Natural killer cell (primary cell): ENCODE results near the gene OR56A5. TPM values are rescaled to one million over a fixed set of nuclear protein-coding genes. Genes with fewer than 3 reads are reported as not detected.

Source experiments
- ATAC-seq, 3 donors: fragments of 150-1000 bp in 2 of 3; fragments of 200-7000 bp in 1 of 3; cut with Tn5 transposase; 1 replicate in 1 of 3; 2 replicates in 2 of 3; pipeline ENCODE4 v1.10.0; 2021; ENCODE audit warnings: mild to moderate bottlenecking in 2 of 3, moderate library complexity in 2 of 3
- DNase-seq, 2 donors: peaks; one replicate each; pipeline versions ENCODE4 v3.0.0 to v3.0.0-alpha.2; 2013 to 2021; ENCODE audit warnings: mixed read lengths in 1 of 2
- H3K27ac ChIP-seq: one replicate; pipeline ENCODE4 v1.5.1; 2013; ENCODE audit warnings: mild to moderate bottlenecking, low read length
- H3K27me3 ChIP-seq: one replicate; pipeline ENCODE4 v1.6.1; 2013; ENCODE audit warnings: low read length; ENCODE audit not compliant: control insufficient read depth, insufficient read depth
- H3K36me3 ChIP-seq: one replicate; pipeline ENCODE4 v1.6.1; 2013; ENCODE audit warnings: low read length; ENCODE audit not compliant: control insufficient read depth, insufficient read depth
- H3K4me1 ChIP-seq: one replicate; pipeline ENCODE4 v1.6.1; 2013; ENCODE audit warnings: low read length; ENCODE audit not compliant: control insufficient read depth, insufficient read depth
- H3K4me3 ChIP-seq: one replicate; pipeline ENCODE4 v1.5.1; 2013; ENCODE audit warnings: low read length
- H3K9me3 ChIP-seq: one replicate; pipeline ENCODE4 v1.6.1; 2013; ENCODE audit warnings: low read length; ENCODE audit not compliant: control insufficient read depth, insufficient read depth
- H3K27ac Mint-ChIP-seq, 2 donors: one replicate each; pipeline ENCODE4 v1.8.0; 2022; ENCODE audit warnings: mild to moderate bottlenecking in 2 of 2, mixed read lengths in 2 of 2, moderate library complexity in 1 of 2
- H3K27me3 Mint-ChIP-seq, 2 donors: one replicate each; pipeline ENCODE4 v1.8.0; 2022; ENCODE audit warnings: low read depth in 2 of 2, mixed read lengths in 2 of 2
- H3K36me3 Mint-ChIP-seq: one replicate; pipeline ENCODE4 v1.8.0; 2022; ENCODE audit warnings: mixed read lengths
- H3K4me1 Mint-ChIP-seq, 2 donors: one replicate each; pipeline ENCODE4 v1.8.0; 2022; ENCODE audit warnings: mixed read lengths in 2 of 2
- H3K4me3 Mint-ChIP-seq: one replicate; pipeline ENCODE4 v1.8.0; 2022; ENCODE audit warnings: mild to moderate bottlenecking, moderate library complexity, mixed read lengths
- H3K9me3 Mint-ChIP-seq, 2 donors: one replicate each; pipeline ENCODE4 v1.8.0; 2022; ENCODE audit warnings: mixed read lengths in 2 of 2
- CTCF ChIP-seq: fragments of 200-600 bp; IDR thresholded peaks from one replicate; pipeline ENCODE4 v1.8.0; 2022; ENCODE audit warnings: antibody characterized with exemption
- WGBS: methylation state at CpG from one replicate; pipeline ENCODE4 v1.1.7; 2013; ENCODE audit warnings: missing lambda C conversion rate; ENCODE audit not compliant: insufficient coverage; 5-methylcytosine and 5-hydroxymethylcytosine counted together
- intact Hi-C: fragments of 100-400 bp; cut with micrococcal nuclease; formaldehyde crosslinking; loops from one replicate; pipeline ENCODE4 v1.14.2; 2022
- total RNA-seq, 4 donors: library from RNA; stranded (reverse); fragments of 120-200 nt in 1 of 4; gene quantifications; one replicate each; pipeline versions ENCODE4 v1.2.3 to v1.2.4, GENCODE V29; 2013 to 2022

OR56A5 gene
- total RNA-seq, 3 donors from 2014 or later (not counting 1 experiment from before 2014, with no cell fraction given): 0.41 TPM; not detected in 2

DNA sequence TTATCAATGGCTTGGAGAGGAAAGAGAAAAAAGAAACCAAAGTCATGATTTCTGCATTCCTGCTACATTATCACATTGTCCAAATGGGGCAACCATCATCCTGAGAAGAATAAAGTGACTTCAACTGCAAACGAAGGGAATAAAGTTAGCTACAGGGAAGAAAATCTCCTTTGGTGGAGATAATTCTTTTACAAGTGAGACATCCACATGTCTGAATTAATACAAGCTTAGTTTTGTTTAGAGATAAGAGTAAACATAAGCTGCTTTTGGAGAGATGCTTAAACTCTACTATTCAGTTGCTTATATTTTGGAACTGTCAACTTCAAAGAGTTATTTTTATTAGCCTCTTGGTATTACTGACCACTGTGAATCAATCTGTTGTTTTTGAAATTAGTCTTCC, 18.6 kb upstream of the OR56A5 start, which contains the start of gene OR52L1:
Gene OR52L1 (minus strand): TSS at position 101 of the 400 bp plus-strand sequence. CDS start 55 bp downstream, at position 46.
- H3K4me3 ChIP-seq: no peak within 1 kb of the TSS
- H3K27me3 ChIP-seq: no peaks in the 10 kb centered on the region
- no peak within 1 kb of the TSS for H3K4me3 Mint-ChIP-seq
- no peaks in the 10 kb centered on the region for H3K36me3 ChIP-seq
- ATAC-seq (no peak), DNase-seq (no peak)
- H3K36me3 Mint-ChIP-seq: no peaks in the 10 kb centered on the region
- no CpG with 5 or more reads among the region's 1 CpG for WGBS
- H3K4me1 Mint-ChIP-seq: no peaks in the 10 kb centered on the region
- peaks cover 0 to 2% of the 10 kb centered on the region in 2 donors for H3K9me3 Mint-ChIP-seq
- peaks cover 13 to 56% of the 10 kb centered on the region in 2 donors for H3K27me3 Mint-ChIP-seq
- intact Hi-C loops: no loop called here
- no peak within 1 kb of the TSS for H3K27ac ChIP-seq
- no peaks in the 10 kb centered on the region for H3K9me3 ChIP-seq
- no peak for TF ChIP-seq CTCF
- no peaks in the 10 kb centered on the region for H3K4me1 ChIP-seq
- no peak within 1 kb of the TSS for H3K27ac Mint-ChIP-seq

DNA sequence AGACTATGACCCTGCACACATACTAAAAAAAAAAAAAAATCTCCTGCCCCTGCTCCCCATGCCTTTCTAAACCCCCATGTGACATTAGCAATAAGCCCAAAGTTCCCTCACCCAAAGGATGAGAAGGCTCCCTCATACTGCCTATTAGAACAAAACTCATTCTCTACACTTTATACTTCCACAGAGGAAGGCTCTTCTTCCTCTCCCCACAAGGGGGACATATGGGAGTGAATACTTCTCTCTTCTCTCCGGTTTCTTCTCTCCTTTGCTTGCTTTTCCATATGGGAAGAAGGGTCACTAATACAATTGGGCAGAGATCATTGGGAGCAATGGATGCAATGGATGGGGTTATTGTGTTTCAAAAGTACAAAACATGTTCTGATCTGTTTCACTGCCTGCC, 15.1 kb upstream of the OR56A5 start:
- H3K4me3 ChIP-seq: no peak overlapping the region
- no peak overlapping the region for H3K27ac ChIP-seq
- no peaks in the 10 kb centered on the region for H3K36me3 Mint-ChIP-seq
- no peak overlapping the region for H3K4me3 Mint-ChIP-seq
- H3K36me3 ChIP-seq: no peaks in the 10 kb centered on the region
- peaks cover 3% of the 10 kb centered on the region for H3K27me3 ChIP-seq
- no peak for ATAC-seq
- intact Hi-C loops: no loop called here
- no peak overlapping the region for H3K27ac Mint-ChIP-seq
- no peak for TF ChIP-seq CTCF
- H3K4me1 ChIP-seq: no peaks in the 10 kb centered on the region
- H3K27me3 Mint-ChIP-seq: peaks cover 13 to 47% of the 10 kb centered on the region in 2 donors
- peaks cover 0 to 5% of the 10 kb centered on the region in 2 donors for H3K9me3 Mint-ChIP-seq
- no CpG with 5 or more reads among the region's 1 CpG for WGBS
- H3K4me1 Mint-ChIP-seq: no peaks in the 10 kb centered on the region
- no peak for DNase-seq
- no peaks in the 10 kb centered on the region for H3K9me3 ChIP-seq

GRCh38 chr11:5973530-5973929, 5.2 kb upstream of the OR56A5 start:
- Mint-ChIP-seq H3K36me3 (no peaks in the 10 kb centered on the region), H3K27me3 (peaks cover 5 to 12% of the 10 kb centered on the region in 2 donors), H3K9me3 (peaks cover 0 to 2% of the 10 kb centered on the region in 2 donors), H3K27ac (no peak overlapping the region), H3K4me1 (no peaks in the 10 kb centered on the region), H3K4me3 (no peak overlapping the region)
- Histone ChIP-seq H3K9me3 (no peaks in the 10 kb centered on the region), H3K27ac (no peak overlapping the region), H3K36me3 (no peaks in the 10 kb centered on the region), H3K27me3 (peaks cover 2% of the 10 kb centered on the region), H3K4me3 (no peak overlapping the region), H3K4me1 (no peaks in the 10 kb centered on the region)
- TF ChIP-seq CTCF: no peak
- WGBS: 14% methylated on average over 1 of the region's 1 CpG
- no peak for DNase-seq
- ATAC-seq: no peak
- intact Hi-C loops: no loop called here

DNA sequence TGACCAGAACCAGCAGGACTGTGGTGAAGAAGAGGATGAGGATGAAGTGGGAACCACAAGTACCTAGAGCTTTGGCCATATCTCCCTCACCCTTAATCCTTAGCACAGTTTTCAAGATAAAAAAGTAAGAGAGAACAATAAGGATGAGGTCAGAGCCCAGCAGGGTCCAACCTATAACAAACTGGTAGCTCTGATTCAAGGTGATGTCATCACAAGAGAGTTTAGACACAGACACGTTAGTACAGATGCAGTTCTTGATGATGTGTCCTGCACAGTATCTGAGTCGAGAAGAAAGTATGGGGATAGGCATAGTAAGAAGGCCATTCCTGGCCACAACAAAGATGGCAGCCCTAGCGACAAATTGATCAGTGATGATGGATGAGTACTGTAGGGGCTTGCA, 586 bp downstream of the OR56A5 start:
- no peak overlapping the region for H3K4me3 Mint-ChIP-seq
- 93% methylated on average over 3 of the region's 3 CpGs for WGBS

More for the DNA sequence above, 586 bp downstream of the OR56A5 start:
- DNase-seq (no peak), ATAC-seq (no peak)
- H3K36me3 ChIP-seq: no peaks in the 10 kb centered on the region
- Mint-ChIP-seq H3K9me3 (peaks cover 4 to 10% of the 10 kb centered on the region in 2 donors), H3K36me3 (peaks cover 13% of the 10 kb centered on the region), H3K27me3 (peaks cover 13 to 29% of the 10 kb centered on the region in 2 donors), H3K4me1 (no peaks in the 10 kb centered on the region), H3K27ac (no peak overlapping the region)
- no peaks in the 10 kb centered on the region for H3K9me3 ChIP-seq
- H3K27me3 ChIP-seq: peaks cover 2% of the 10 kb centered on the region
- intact Hi-C loops: no loop called here
- no peak overlapping the region for H3K4me3 ChIP-seq
- no peak overlapping the region for H3K27ac ChIP-seq
- TF ChIP-seq CTCF: no peak
- no peaks in the 10 kb centered on the region for H3K4me1 ChIP-seq
